ENCODE results near the gene ANO6. TPM values are rescaled to one million over a fixed set of nuclear protein-coding genes. Genes with fewer than 3 reads are reported as not detected.

Gene ANO6
- total RNA-seq, 1 experiment from 2014 or later = 51.4 TPM

DNA sequence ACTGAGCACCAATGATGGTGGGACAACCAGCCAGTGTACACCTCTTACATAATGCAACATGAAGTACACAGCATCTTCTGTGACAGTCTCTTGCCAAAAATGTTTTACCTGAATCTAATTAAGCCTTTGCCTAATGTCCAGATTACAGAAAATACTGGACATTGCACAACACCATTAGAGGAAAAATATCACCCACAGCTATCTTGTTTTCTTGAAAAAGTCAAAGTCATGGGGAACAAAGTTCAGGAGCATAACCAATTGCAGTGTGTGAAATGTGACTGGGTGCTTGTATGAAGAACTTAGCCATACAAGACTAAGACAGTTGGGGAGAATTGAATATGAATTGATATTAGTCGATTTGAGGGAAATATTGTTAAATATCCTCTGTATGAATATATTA lies 12.1 kb upstream of the ANO6 start:
- no peaks in the 10 kb centered on the region for H3F3A ChIP-seq (ENCODE audit: insufficient read depth, low read depth)
- intact Hi-C loops (cut with micrococcal nuclease; ENCODE audit: unreplicated experiment) = no loop called here
- H3K9me2 ChIP-seq (ENCODE audit: insufficient read depth) = no peaks in the 10 kb centered on the region
- ChIA-PET POLR2A (ENCODE audit: unreplicated experiment) (no interaction called here), CTCF (no interaction called here)
- H3K27me3 ChIP-seq (ENCODE audit: insufficient read depth, low read depth) = no peaks in the 10 kb centered on the region
- H3K4me3 ChIP-seq = no peak overlapping the region
- H3K79me2 ChIP-seq (ENCODE audit: low read depth) = no peaks in the 10 kb centered on the region
- no peak overlapping the region for H2AFZ ChIP-seq
- H4K20me1 ChIP-seq (ENCODE audit: insufficient read depth) = no peaks in the 10 kb centered on the region; the same call in 1 of the 2 replicates
- no peaks in the 10 kb centered on the region for H3K36me3 ChIP-seq (ENCODE audit: low read depth)
- TF ChIP-seq, protein P1, sequence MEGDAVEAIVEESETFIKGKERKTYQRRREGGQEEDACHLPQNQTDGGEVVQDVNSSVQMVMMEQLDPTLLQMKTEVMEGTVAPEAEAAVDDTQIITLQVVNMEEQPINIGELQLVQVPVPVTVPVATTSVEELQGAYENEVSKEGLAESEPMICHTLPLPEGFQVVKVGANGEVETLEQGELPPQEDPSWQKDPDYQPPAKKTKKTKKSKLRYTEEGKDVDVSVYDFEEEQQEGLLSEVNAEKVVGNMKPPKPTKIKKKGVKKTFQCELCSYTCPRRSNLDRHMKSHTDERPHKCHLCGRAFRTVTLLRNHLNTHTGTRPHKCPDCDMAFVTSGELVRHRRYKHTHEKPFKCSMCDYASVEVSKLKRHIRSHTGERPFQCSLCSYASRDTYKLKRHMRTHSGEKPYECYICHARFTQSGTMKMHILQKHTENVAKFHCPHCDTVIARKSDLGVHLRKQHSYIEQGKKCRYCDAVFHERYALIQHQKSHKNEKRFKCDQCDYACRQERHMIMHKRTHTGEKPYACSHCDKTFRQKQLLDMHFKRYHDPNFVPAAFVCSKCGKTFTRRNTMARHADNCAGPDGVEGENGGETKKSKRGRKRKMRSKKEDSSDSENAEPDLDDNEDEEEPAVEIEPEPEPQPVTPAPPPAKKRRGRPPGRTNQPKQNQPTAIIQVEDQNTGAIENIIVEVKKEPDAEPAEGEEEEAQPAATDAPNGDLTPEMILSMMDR (conservative IDR thresholded peaks at IDR 0.05) = no peak
- TF ChIP-seq EZH2 (IDR thresholded peaks at IDR 0.05; ENCODE audit: low read depth) = no peak
- H3K4me2 ChIP-seq = no peak overlapping the region
- no peaks in the 10 kb centered on the region for H3K9me3 ChIP-seq (ENCODE audit: insufficient read depth, low read depth)
- no peak overlapping the region for H3K27ac ChIP-seq
- BruUV-seq (replicated peaks) = no TSS peak
- no peak for DNase-seq
- H3K4me1 ChIP-seq (replicated peaks; ENCODE audit: insufficient read depth) = 0 out of 2 replicates have a peak, but pooled peaks cover 9% of the 10 kb centered on the region

DNA sequence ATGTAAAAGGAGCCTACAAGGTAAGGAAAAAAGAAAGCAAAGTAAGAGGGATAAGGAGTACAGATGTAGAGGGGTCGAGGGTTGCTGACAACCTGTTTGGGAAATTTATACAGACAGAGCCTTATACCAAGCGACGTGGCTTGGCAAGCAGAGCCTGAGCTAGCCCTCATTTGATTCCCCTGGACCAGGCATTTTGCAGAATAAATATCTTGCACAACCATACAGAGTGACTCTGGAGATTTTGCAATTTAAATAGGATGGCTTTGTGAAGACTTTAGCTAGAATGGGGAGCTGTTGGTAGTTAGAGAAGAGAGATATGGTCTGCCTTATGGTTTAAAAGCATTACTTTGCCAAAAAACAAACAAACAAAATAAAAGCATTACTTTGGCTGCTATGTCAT lies 11.1 kb upstream of the ANO6 start:
- intact Hi-C loops (cut with micrococcal nuclease; ENCODE audit: unreplicated experiment) = no loop called here
- H3K9me3 ChIP-seq (ENCODE audit: insufficient read depth, low read depth) = no peaks in the 10 kb centered on the region
- no peak for TF ChIP-seq EZH2 (IDR thresholded peaks at IDR 0.05; ENCODE audit: low read depth)
- TF ChIP-seq, protein P1 (conservative IDR thresholded peaks at IDR 0.05) = no peak
- H3K4me3 ChIP-seq = no peak overlapping the region
- no peaks in the 10 kb centered on the region for H3K27me3 ChIP-seq (ENCODE audit: insufficient read depth, low read depth)
- H3K36me3 ChIP-seq (ENCODE audit: low read depth) = no peaks in the 10 kb centered on the region
- no peaks in the 10 kb centered on the region for H3K79me2 ChIP-seq (ENCODE audit: low read depth)
- no TSS peak for BruUV-seq (replicated peaks)
- no peak overlapping the region for H3K27ac ChIP-seq
- no peaks in the 10 kb centered on the region for H4K20me1 ChIP-seq (ENCODE audit: insufficient read depth)
- H2AFZ ChIP-seq = no peak overlapping the region
- 0 out of 2 replicates have a peak, but pooled peaks cover 9% of the 10 kb centered on the region for H3K4me1 ChIP-seq (replicated peaks; ENCODE audit: insufficient read depth)
- no peak for DNase-seq
- H3K9me2 ChIP-seq (ENCODE audit: insufficient read depth) = no peaks in the 10 kb centered on the region
- ChIA-PET POLR2A (ENCODE audit: unreplicated experiment) (no interaction called here), CTCF (no interaction called here)
- no peak overlapping the region for H3K4me2 ChIP-seq
- H3F3A ChIP-seq (ENCODE audit: insufficient read depth, low read depth) = no peaks in the 10 kb centered on the region

DNA sequence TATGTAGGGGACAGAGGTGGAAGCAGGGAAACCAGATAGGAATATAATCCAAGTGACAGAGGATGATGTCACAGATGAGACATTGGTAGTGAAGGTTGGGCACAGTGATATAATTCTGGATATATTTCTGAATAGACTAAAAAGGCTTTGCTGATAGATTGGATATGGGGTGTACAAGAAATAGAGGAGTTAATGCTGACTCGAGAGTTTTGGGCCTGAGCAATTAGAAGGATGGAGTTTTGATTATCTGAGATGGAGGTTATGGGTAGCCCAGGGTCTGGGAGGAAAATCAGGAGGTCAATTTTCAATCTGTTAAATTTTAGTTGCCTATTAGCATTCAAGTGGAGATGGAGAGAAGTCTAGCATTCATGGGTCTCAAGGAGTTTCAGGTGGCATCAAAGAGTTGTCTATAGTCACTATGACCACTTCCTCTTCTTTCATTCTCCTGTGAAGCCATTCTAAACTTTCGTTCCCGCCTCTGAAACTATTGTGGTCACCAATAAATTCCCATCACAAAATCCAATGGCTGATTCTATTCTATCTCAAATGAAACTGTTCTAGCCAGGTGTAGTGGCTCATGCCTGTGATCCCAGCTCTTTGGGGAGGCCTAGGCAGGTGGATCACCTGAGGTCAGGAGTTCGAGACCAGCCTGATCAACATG lies 10.6 kb upstream of the ANO6 start:
- no peak overlapping the region for H2AFZ ChIP-seq
- H3K4me1 ChIP-seq (replicated peaks; ENCODE audit: insufficient read depth) = 0 out of 2 replicates have a peak, but pooled peaks cover 6% of the 10 kb centered on the region
- no peaks in the 10 kb centered on the region for H3K36me3 ChIP-seq (ENCODE audit: low read depth)
- ChIA-PET POLR2A (ENCODE audit: unreplicated experiment) (no interaction called here), CTCF (no interaction called here)
- H3K79me2 ChIP-seq (ENCODE audit: low read depth) = 0 out of 2 replicates have a peak, but pooled peaks cover under 1% of the 10 kb centered on the region
- BruUV-seq (replicated peaks) = no TSS peak
- H3K4me3 ChIP-seq = no peak overlapping the region
- H3K9me3 ChIP-seq (ENCODE audit: insufficient read depth, low read depth) = no peaks in the 10 kb centered on the region
- H3K4me2 ChIP-seq = no peak overlapping the region
- H3F3A ChIP-seq (ENCODE audit: insufficient read depth, low read depth) = no peaks in the 10 kb centered on the region
- no peak for TF ChIP-seq EZH2 (IDR thresholded peaks at IDR 0.05; ENCODE audit: low read depth)
- TF ChIP-seq, protein P1 (conservative IDR thresholded peaks at IDR 0.05) = no peak
- intact Hi-C loops (cut with micrococcal nuclease; ENCODE audit: unreplicated experiment) = no loop called here
- H3K27me3 ChIP-seq (ENCODE audit: insufficient read depth, low read depth) = no peaks in the 10 kb centered on the region
- H3K9me2 ChIP-seq (ENCODE audit: insufficient read depth) = no peaks in the 10 kb centered on the region
- no peaks in the 10 kb centered on the region for H4K20me1 ChIP-seq (ENCODE audit: insufficient read depth)
- DNase-seq = no peak
- no peak overlapping the region for H3K27ac ChIP-seq
